HG02852 (cell line): ENCODE results near the gene NECTIN1.

Experiments
- ATAC-seq: cut with Tn5 transposase; IDR thresholded peaks from one replicate; pipeline ENCODE4 v1.9.1; 2021; ENCODE audit warnings: mild to moderate bottlenecking, moderate library complexity; ENCODE audit not compliant: unreplicated experiment

NECTIN1 gene

GRCh38 chr11:119645018-119645417, 84.0 kb downstream of the NECTIN1 start:
- no peak for ATAC-seq

DNA sequence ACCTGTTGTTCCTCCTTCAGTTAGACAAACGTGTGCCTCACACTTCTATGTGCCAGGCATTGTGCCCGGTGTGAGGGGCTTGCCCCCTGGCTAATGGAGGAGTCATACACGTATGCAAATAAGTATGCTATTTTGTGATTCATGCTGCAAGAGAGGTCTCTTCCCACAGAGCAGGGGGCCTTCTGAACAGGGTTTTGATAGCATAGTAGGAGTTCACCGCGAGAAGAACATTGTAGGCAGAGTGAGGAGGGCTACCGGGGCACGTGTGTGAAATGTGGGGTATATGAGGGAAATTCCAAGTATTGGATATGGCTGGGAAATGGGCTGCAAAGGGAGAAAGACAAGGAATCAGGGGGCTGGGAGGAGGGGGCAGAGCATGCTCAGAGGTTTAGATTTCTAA, 84.5 kb downstream of the NECTIN1 start:
- no peak for ATAC-seq

GRCh38 chr11:119643876-119644225, 85.1 kb downstream of the NECTIN1 start:
- no peak for ATAC-seq

DNA sequence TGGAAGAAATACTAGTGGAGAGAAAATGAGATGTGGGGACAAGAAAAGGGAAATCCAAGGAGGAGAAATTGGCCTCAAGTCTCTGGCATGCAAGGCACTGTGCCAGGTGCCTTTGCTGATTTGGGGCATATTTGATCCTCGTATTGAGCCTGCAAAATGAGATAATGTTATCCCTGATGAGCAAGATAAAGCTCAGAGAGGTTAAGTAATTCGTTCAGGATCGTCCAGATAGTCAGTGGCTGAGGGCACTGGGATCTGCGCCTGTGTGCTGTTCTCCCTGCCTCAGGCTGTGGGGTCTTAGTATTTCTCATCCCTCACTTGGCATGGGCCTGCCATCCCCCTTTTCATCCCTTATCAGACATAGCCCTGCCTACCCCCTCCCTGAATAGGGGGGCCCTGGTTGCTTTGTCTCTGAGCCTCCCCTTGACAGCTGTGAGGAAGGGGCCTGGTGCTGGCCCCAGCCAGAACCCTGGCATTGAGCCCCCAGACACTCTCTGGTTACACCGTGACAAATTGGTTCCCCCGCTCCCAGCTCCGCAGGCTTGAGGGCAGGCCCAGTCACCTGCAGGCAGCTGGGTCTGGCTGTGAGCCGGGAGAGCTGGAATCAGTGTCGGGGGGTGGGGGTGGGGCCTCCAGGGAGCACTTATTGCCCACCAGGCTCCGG, 85.7 kb downstream of the NECTIN1 start:
- no peak for ATAC-seq

- no peak for ATAC-seq
Observed at GRCh38 chr11:119641983-119642745, 86.8 kb downstream of the NECTIN1 start.

DNA sequence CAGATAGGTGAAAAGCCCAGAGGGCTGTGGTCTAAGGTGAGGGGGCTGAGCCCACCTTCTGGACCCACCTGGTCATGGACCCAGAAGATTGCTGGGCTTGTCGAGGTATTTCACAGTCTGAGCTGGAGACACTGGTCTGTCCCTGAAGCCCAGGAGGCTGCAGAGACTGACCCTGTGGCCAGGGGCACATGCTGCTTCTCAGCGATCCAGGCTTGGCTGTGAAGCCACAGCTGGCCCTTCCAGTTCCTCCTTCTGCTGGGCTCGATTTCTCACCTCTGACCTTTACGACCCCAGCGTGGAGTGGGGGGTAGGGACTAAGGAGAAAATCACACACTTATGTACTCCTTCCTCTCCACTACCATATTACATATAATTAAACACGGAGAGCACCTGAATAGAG, 88.5 kb downstream of the NECTIN1 start:
- ATAC-seq = no peak

DNA sequence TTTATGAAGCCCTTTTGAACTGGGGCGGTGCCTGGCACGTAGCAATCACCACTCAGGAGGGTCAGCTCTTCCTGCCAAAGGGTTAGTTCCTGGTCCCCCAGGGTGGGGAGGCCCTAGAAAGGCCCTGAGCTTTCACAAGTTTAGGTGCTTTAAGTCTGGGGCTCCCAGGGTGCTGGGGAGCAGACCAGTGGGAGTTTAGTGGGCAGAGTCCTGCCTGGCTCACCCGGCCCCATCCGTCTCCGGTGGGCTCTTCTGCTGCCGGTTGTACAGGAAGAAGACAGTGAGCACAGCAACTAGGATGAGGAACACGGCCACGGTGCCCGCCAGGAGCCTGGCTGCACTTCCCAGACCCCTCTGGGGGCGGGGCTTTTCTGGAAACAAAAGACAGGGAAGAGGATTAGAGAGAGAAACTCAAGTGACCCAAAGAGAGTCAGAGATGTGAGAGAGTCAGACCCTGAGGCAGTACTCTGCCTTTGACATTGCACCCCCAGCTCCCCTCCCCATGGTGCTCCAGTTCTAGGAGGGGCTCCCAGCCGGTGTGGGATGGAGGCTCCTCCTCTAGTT, 89.3 kb downstream of the NECTIN1 start:
- no peak for ATAC-seq

DNA sequence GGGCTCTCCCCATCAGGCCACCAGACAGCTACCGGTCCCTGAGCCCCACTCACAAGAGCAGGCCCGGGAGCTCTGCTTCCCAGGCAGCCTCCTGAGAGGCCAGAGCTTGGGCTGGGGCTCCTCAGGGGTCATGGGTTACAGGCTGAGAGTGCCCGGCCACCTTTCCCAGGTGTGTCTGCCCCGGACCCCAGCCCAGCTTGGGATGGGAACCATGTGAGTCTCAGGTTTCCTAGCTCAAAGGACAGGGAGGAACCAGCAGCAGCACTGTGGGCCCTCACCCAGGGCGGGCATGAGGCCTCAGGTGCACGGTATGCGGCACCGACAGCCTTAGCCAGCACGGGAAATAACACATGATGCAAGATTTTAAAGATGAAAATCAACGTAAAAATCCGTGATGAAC, 90.1 kb downstream of the NECTIN1 start:
- no peak for ATAC-seq

GRCh38 chr11:119637481-119637880, 91.5 kb downstream of the NECTIN1 start:
- ATAC-seq = no peak

- no peak for ATAC-seq
Observed at GRCh38 chr11:119635776-119636175, 93.2 kb downstream of the NECTIN1 start.

DNA sequence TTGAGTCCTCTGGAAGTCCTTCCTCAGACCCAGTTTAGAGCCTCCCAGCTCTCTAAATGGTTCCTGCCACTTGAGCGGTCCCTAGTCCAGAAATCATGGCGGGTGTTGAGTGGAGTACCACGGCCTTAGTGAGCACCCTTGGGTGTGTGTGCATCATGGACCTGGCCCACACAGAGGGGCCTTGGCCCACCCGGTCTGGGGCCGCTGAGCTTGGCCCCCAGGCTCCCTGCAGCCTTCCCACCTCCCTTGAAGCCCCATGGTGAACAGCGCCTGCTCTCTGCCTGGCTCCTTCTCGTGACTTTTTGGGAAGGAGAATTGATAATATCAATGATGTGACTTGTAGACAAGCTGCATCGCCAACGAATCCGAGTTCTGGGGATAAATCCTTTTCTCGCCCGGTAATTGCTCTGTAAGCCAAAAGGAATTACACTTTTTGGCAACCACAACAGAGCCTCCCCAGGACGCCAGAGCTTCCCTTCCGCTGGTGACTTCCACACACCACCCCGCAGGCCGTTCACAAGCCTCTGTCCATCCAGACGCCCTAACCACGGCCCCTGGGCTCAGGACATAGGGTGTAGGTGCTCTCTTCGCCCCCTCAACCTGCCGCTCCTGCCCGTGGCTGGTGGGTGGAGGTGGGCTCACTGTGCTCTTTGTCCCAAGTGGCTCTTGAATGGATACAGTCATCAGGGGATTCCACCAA, 93.8 kb downstream of the NECTIN1 start:
- ATAC-seq = no peak

DNA sequence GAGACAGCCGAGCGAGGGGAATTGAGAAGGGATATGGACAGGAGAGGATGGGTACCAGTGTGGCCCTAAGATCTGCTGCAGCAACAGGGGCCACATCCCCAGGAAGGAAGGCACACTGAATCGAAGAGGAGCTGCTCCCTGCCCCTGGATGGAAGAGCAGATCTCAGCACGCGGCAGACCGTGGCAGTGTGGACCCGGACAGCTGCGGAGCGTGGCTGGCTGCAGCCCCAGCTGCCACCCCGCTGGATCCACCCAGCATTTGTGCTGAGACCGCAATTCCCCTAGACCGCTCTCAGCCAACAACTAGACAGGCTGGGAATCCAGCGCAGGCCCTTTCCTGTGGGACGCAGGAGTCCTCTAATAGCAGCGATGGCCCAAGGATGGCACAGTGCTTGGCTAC, 94.7 kb downstream of the NECTIN1 start:
- no peak for ATAC-seq

- no peak for ATAC-seq
Observed at GRCh38 chr11:119629834-119630624, 99.0 kb downstream of the NECTIN1 start.

DNA sequence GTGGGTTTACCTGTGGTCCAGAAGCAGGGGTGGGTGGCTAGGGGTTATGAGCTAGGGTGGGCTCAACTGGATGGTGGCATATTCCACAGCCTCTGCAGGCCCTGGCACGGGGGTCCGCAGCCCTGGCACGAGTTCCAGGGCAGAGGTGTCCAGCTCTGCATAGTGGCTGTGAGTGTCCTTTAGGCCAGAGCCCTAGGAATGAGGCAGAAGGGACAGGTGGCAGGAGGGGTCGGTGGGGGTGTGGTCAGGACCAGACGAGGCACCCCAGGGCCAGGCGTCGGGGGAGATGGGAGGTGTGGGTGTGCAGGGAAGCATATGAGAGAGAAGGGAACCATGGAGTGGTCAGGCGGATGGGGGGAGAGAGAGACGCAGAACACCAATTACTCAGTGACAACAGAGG, 99.9 kb downstream of the NECTIN1 start:
- ATAC-seq = no peak

- ATAC-seq = no peak
Observed at GRCh38 chr11:119627286-119627685, 101.7 kb downstream of the NECTIN1 start.

- ATAC-seq = no peak
Observed at GRCh38 chr11:119626871-119627270, 102.1 kb downstream of the NECTIN1 start.

- no peak for ATAC-seq
Observed at GRCh38 chr11:119626197-119626841, 102.7 kb downstream of the NECTIN1 start.

DNA sequence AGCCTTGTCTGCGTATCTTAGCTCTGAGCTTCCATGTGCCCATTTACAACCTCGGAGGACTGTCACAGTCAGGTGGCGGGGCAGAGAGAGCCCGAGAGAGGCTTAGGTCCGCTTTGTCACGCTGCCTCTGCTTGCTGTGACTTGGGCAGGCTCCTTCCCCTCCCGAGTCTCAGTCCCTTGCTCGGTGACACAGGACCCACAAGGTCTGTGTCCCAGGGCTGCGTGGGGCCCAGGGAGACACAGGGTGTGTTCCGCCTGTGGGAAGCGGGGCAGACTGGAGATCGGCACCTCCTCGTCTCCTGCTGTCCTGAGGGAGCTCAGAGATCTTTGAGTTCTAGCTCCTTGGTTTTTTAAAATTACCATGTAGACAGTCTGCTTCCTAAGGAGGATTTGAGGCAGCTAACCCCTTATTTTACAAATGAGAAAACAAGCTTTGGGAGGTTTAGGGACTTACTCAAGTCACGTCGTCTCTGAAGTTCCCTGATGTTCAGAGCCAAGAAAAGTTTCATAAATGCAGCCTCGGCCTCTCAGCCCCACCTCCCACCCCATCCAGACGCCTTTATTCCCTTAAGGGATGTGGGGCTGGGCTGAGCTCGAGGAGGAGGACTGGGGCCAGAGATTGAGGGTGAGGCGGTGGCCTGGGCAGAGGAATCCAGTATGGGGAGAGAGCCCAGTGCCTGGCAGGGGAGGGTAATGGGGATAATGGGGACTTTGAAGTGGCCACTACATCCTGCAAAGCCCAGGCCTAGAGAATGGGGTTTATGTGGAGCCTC, 103.6 kb downstream of the NECTIN1 start:
- no peak for ATAC-seq

- ATAC-seq = no peak
Observed at GRCh38 chr11:119624629-119625028, 104.4 kb downstream of the NECTIN1 start.
